K562 (cell line): ENCODE data around the gene ATG7. TPM values are rescaled to one million over a fixed set of nuclear protein-coding genes. Genes with fewer than 3 reads are reported as not detected.

ENCODE experiments used
- ATAC-seq: fragments of 200-7000 bp; cut with Tn5 transposase; 3 replicates; pipeline ENCODE4 v1.9.1; 2020; ENCODE audit warnings: moderate library complexity
- BruUV-seq: library from RNA; stranded (reverse); fragments of 400-500 nt; replicated peaks from 2 replicates; lab custom pipeline; 2021; lab: Mats Ljungman, UMichigan
- CTCF ChIA-PET: fragments of 300-600 bp; formaldehyde crosslinking; extraction: SDS; loops from one replicate; lab custom pipeline; 2021; ENCODE audit warnings: low intra/inter-chr PET ratio; lab: Yijun Ruan, JAX
- POLR2A ChIA-PET: fragments of 300-600, 350-650 bp; sonication (Branson Sonifier 250); formaldehyde crosslinking; extraction: SDS; loops from one replicate; lab custom pipeline; 2021; ENCODE audit warnings: antibody characterized with exemption, inconsistent platforms; lab: Yijun Ruan, JAX
- DNase-seq, 4 experiments: peaks; one replicate each; pipeline versions ENCODE4 v3.0.0 to v3.0.0-alpha.2; 2011 to 2018; ENCODE audit warnings: low spot score in 3 of 4, mixed read lengths in 3 of 4; ENCODE audit errors: extremely low read depth in 1 of 4
- FAIRE-seq: peaks from 2 replicates; lab custom pipeline; 2011; peaks lifted over from hg19 to GRCh38; lab: Jason Lieb, UNC
- H2AFZ ChIP-seq: 2 replicates; pipeline ENCODE4 v1.6.0; 2011; ENCODE audit warnings: low read depth, low read length, control low read depth, inconsistent platforms
- H3K27ac ChIP-seq: fragments of 200-600 bp; 3 replicates; pipeline ENCODE4 v1.8.0; 2011; ENCODE audit warnings: low read depth, mild to moderate bottlenecking, control low read depth, inconsistent platforms, low read length, moderate library complexity, mixed read lengths; ENCODE audit errors: extremely low read depth
- H3K27me3 ChIP-seq, 2 experiments: fragments of 300-600 bp in 1 of 2; 2 replicates in 1 of 2; 3 replicates in 1 of 2; pipeline versions ENCODE4 v1.6.0 to v1.8.0; 2011; ENCODE audit warnings: inconsistent platforms in 2 of 2, low read length in 2 of 2, mild to moderate bottlenecking in 1 of 2, mixed read lengths in 1 of 2, moderate library complexity in 1 of 2; ENCODE audit not compliant: control insufficient read depth in 2 of 2, insufficient read depth in 2 of 2
- H3K36me3 ChIP-seq: fragments of 300-600 bp; 3 replicates; pipeline ENCODE4 v1.8.0; 2011; ENCODE audit warnings: mild to moderate bottlenecking, low read length, inconsistent platforms; ENCODE audit not compliant: control insufficient read depth, insufficient read depth
- H3K4me1 ChIP-seq, 2 experiments: fragments of 200-600 bp in 1 of 2; replicated peaks in 1 of 2; 2 replicates in 1 of 2; 3 replicates in 1 of 2; pipeline versions ENCODE4 v1.5.1 to v1.8.0; 2011; ENCODE audit warnings: inconsistent platforms in 2 of 2, low read length in 2 of 2, mild to moderate bottlenecking in 1 of 2, mixed read lengths in 1 of 2, moderate library complexity in 1 of 2; ENCODE audit not compliant: control insufficient read depth in 2 of 2, insufficient read depth in 2 of 2
- H3K4me2 ChIP-seq: 2 replicates; pipeline ENCODE4 v1.6.1; 2011; ENCODE audit warnings: low read length, control low read depth, inconsistent platforms, mixed read lengths; ENCODE audit not compliant: insufficient read depth
- H3K4me3 ChIP-seq: fragments of 200-600 bp; sonication (generic), shearing (Covaris generic); 2 replicates; pipeline ENCODE4 v1.5.1; 2016; ENCODE audit warnings: control low read depth, inconsistent platforms
- H3K79me2 ChIP-seq: fragments of 200-600 bp; 3 replicates; pipeline ENCODE4 v1.8.0; 2011; ENCODE audit warnings: low read length, inconsistent platforms; ENCODE audit not compliant: control insufficient read depth, insufficient read depth
- H3K9ac ChIP-seq, 2 experiments: 2 replicates each; pipeline versions ENCODE4 v1.6.0 to v1.6.1; 2011; ENCODE audit warnings: low read depth in 2 of 2, low read length in 2 of 2, control low read depth in 1 of 2, inconsistent platforms in 1 of 2, mild to moderate bottlenecking in 1 of 2, mixed read lengths in 1 of 2; ENCODE audit not compliant: insufficient read depth in 1 of 2
- H3K9me1 ChIP-seq: one replicate; pipeline ENCODE4 v1.6.0; 2011; ENCODE audit warnings: inconsistent platforms, mild to moderate bottlenecking, low read length, moderate library complexity; ENCODE audit not compliant: control insufficient read depth, insufficient read depth
- H3K9me3 ChIP-seq: replicated peaks from 2 replicates; pipeline ENCODE4 v1.5.1; 2011; ENCODE audit warnings: low read depth, low read length, inconsistent platforms; ENCODE audit not compliant: control insufficient read depth, insufficient read depth
- H4K20me1 ChIP-seq: replicated peaks from 2 replicates; pipeline ENCODE4 v1.6.1; 2011; ENCODE audit warnings: low read length, inconsistent platforms, mixed read lengths; ENCODE audit not compliant: control insufficient read depth, insufficient read depth
- BCOR ChIP-seq: fragments of 450-650 bp; IDR thresholded peaks from 2 replicates; pipeline ENCODE4 v1.6.1; 2016
- CHCHD3 ChIP-seq: fragments of 250-450 bp; sonication (Bioruptor Pico); IDR thresholded peaks from 2 replicates; pipeline ENCODE4 v2.1.2; 2022; ENCODE audit warnings: mild to moderate bottlenecking
- ESRRA ChIP-seq: fragments of 450-650 bp; IDR thresholded peaks from 2 replicates; pipeline ENCODE4 v1.6.1; 2014; ENCODE audit warnings: low read depth, mild to moderate bottlenecking, moderate library complexity, borderline replicate concordance
- HDAC6 ChIP-seq: IDR thresholded peaks from 2 replicates; pipeline ENCODE4 v1.6.1; 2012; ENCODE audit warnings: low read depth, mild to moderate bottlenecking, control low read depth, inconsistent platforms, low read length, moderate library complexity
- MTA3 ChIP-seq: fragments of 450-650 bp; formaldehyde crosslinking; IDR thresholded peaks from 2 replicates; pipeline ENCODE4 v1.6.1; 2017; ENCODE audit warnings: mild to moderate bottlenecking, borderline replicate concordance
- RAD51 ChIP-seq: fragments of 450-650 bp; IDR thresholded peaks from 2 replicates; pipeline ENCODE4 v1.7.1; 2016; ENCODE audit warnings: low read depth, mild to moderate bottlenecking, borderline replicate concordance
- RBM25 ChIP-seq: fragments of 200-400 bp; formaldehyde crosslinking; IDR thresholded peaks from 2 replicates; pipeline ENCODE4 v1.6.1; 2018; ENCODE audit warnings: low read length, low read depth, moderate library complexity; ENCODE audit not compliant: severe bottlenecking
- RCOR1 ChIP-seq, 2 experiments: IDR thresholded peaks; 2 replicates each; pipeline ENCODE4 v1.6.1; 2012; ENCODE audit warnings: low read depth in 2 of 2, low read length in 2 of 2, borderline replicate concordance in 1 of 2, improper control_type of control experiment in 1 of 2
- SLC30A9 ChIP-seq: fragments of 250-450 bp; sonication (Bioruptor Pico); IDR thresholded peaks from 2 replicates; pipeline ENCODE4 v1.8.0; 2022; ENCODE audit warnings: mild to moderate bottlenecking, moderate library complexity
- TCF3 ChIP-seq: sonication (generic); formaldehyde crosslinking; IDR thresholded peaks from 2 replicates; pipeline ENCODE4 v1.4.0; 2020; ENCODE audit warnings: mild to moderate bottlenecking, missing genetic modification reagents
- ZFP36 ChIP-seq: fragments of 150-350 bp; IDR thresholded peaks from 2 replicates; pipeline ENCODE4 v1.6.1; 2018; ENCODE audit warnings: low read length, low read depth; ENCODE audit not compliant: partially characterized antibody
- ZNF780A ChIP-seq: fragments of 250-450 bp; sonication (Bioruptor Pico); IDR thresholded peaks from 2 replicates; pipeline ENCODE4 v1.5.0; 2021; ENCODE audit warnings: mild to moderate bottlenecking
- WGBS: fragments of 100-300 bp; shearing (Covaris generic); methylation state at CpG from one replicate; pipeline ENCODE4 v1.1.6; 2016; ENCODE audit warnings: low coverage, mixed read lengths; ENCODE audit not compliant: insufficient coverage; ENCODE audit errors: missing lambda C conversion rate; 5-methylcytosine and 5-hydroxymethylcytosine counted together
- in situ Hi-C: fragments of 300-500 bp; cut with MboI; formaldehyde crosslinking; loops from 4 replicates; pipeline ENCODE4 v1.15.0; 2018; ENCODE audit warnings: inconsistent platforms, mixed read lengths
- intact Hi-C: fragments of 100-400 bp; cut with micrococcal nuclease; formaldehyde crosslinking; loops from 2 replicates; pipeline ENCODE4 v1.14.2; 2022
- polyA plus RNA-seq, 8 experiments: library from polyadenylated mRNA; depleted of rRNA in 4 of 8; stranded (reverse) in 5 of 8; unstranded in 3 of 8; fragments of >200 nt; fragmentation: Nextera tagmentation in 2 of 8; fragmentation: Illumina TruSeq in 1 of 8; extraction: Ambion mirVana in 2 of 8; extraction: Trizol in 1 of 8; gene quantifications; 2 replicates each; pipeline versions ENCODE4 v1.2.1 to v1.2.3, GENCODE V29; 2011 to 2014; ENCODE audit warnings: inconsistent platforms in 1 of 8, missing spikeins in 1 of 8
- total RNA-seq, 7 experiments: library from RNA; depleted of rRNA in 6 of 7; stranded (reverse); fragments of >200 nt in 6 of 7; fragmentation: Illumina TruSeq in 2 of 7; extraction: Trizol in 2 of 7; gene quantifications; 2 replicates each; pipeline versions ENCODE4 v1.2.1 to v1.2.3, GENCODE V29; 2011 to 2021; ENCODE audit warnings: low replicate concordance in 1 of 7
- TF ChIP-seq, protein P1 (sequence below), 2 experiments: fragments of 450-650 bp in 1 of 2; sonication (generic) in 1 of 2; formaldehyde crosslinking in 1 of 2; IDR thresholded peaks in 1 of 2; conservative IDR thresholded peaks in 1 of 2; 2 replicates each; pipeline versions ENCODE4 v1.6.1 to v1.8.1; 2016 to 2023; ENCODE audit warnings: mild to moderate bottlenecking in 2 of 2, moderate library complexity in 2 of 2, inconsistent platforms in 1 of 2, missing genetic modification reagents in 1 of 2
- TF ChIP-seq, protein P2 (sequence below): fragments of 200-800 bp; sonication (Bioruptor generic); IDR thresholded peaks from 2 replicates; pipeline ENCODE4 v1.6.1; 2016; ENCODE audit warnings: missing genetic modification characterization, missing compliant biosample characterization

Gene ATG7
- total and polyA plus RNA-seq, 9 of the 15 experiments (the other 6 are each of a cell fraction or from before 2014, with no cell fraction given), result 18.3 to 45.3 (median 33.6) TPM

DNA sequence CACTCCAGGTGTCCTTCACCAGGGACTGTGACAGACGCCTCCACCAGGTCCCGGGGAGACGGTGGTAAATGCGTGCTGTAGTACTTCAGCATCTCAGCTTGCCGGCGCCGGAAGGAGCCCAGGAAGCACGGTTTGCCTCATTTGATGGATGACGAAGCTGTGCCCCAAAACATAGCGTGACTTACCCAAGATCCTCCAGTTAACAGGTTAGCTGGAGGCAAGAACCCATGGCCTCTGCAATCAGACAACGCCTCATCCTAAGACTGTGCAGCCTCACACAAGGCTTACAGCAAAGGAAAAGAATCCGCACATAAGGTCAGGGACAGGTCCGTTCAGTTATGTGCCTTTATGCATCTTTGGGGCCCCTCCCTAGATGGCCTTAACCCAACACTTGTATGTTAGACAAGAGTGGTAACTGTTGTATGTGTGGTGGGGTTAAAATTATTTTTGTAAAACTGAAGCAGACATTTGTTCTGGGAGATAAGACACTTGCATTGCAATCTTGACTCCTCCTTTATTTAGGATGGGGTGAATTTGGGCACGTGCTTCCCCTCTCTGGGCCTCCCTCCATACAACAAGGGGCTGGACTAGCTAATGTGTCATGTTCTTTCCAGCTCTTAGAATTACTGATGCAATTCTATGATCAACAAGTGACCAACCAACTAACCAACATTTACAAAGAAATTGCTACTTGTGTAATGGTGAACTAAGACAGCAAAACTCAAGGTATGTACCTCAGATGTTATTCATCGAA is 332.1 kb downstream of the ATG7 start (continued):
- peak; percentile 40; the same call in 1 of the 2 replicates for TF ChIP-seq RAD51
- TF ChIP-seq, protein P1, sequence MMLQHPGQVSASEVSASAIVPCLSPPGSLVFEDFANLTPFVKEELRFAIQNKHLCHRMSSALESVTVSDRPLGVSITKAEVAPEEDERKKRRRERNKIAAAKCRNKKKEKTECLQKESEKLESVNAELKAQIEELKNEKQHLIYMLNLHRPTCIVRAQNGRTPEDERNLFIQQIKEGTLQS (IDR thresholded peaks at IDR 0.05), result peak; percentile 64
- TF ChIP-seq, protein P1 (CRISPR knock-in tag; conservative IDR thresholded peaks at IDR 0.05), result no peak

DNA sequence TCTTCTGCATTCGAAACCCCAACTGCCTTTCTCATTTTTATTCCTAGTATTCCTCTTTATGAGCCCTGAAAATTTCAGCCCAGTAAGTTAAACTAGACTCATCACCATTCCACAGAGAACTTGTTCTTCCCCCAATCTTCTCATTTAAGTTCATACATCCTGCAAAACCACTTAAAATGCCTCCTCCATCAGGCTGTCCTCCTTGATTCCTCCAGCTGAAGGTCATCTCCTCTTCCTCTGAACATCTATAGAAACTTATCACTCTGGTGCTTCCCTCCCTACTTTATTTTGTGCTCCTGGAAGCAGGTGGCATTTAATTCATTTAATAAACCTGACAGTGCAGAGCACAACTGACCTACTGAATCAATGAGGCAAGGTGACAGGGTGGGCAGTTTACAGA is 333.2 kb downstream of the ATG7 start:
- H3K9me3 ChIP-seq, result no peaks in the 10 kb centered on the region
- no peak overlapping the region for H3K4me3 ChIP-seq
- peak; percentile 46; the same call in 1 of the 2 replicates for TF ChIP-seq BCOR
- TF ChIP-seq CHCHD3 (CRISPR knock-in tag), result no peak
- no peak for TF ChIP-seq SLC30A9
- peak; percentile 53 for TF ChIP-seq RBM25
- TF ChIP-seq TCF3, result no peak
- TF ChIP-seq ESRRA, result no peak
- TF ChIP-seq HDAC6, result no peak
- peak; percentile 95 for TF ChIP-seq ZFP36
- no peak for TF ChIP-seq ZNF780A (CRISPR knock-in tag)
- TF ChIP-seq RCOR1 (IDR thresholded peaks at IDR 0.05; ENCODE audit: borderline replicate concordance in 1 of 2, low read depth in 2 of 2, low read length in 2 of 2), result 0 out of 4 replicates have a peak, but pooled peaks of 1 of the 2 experiments have one; percentile 10
- TF ChIP-seq, protein P2, sequence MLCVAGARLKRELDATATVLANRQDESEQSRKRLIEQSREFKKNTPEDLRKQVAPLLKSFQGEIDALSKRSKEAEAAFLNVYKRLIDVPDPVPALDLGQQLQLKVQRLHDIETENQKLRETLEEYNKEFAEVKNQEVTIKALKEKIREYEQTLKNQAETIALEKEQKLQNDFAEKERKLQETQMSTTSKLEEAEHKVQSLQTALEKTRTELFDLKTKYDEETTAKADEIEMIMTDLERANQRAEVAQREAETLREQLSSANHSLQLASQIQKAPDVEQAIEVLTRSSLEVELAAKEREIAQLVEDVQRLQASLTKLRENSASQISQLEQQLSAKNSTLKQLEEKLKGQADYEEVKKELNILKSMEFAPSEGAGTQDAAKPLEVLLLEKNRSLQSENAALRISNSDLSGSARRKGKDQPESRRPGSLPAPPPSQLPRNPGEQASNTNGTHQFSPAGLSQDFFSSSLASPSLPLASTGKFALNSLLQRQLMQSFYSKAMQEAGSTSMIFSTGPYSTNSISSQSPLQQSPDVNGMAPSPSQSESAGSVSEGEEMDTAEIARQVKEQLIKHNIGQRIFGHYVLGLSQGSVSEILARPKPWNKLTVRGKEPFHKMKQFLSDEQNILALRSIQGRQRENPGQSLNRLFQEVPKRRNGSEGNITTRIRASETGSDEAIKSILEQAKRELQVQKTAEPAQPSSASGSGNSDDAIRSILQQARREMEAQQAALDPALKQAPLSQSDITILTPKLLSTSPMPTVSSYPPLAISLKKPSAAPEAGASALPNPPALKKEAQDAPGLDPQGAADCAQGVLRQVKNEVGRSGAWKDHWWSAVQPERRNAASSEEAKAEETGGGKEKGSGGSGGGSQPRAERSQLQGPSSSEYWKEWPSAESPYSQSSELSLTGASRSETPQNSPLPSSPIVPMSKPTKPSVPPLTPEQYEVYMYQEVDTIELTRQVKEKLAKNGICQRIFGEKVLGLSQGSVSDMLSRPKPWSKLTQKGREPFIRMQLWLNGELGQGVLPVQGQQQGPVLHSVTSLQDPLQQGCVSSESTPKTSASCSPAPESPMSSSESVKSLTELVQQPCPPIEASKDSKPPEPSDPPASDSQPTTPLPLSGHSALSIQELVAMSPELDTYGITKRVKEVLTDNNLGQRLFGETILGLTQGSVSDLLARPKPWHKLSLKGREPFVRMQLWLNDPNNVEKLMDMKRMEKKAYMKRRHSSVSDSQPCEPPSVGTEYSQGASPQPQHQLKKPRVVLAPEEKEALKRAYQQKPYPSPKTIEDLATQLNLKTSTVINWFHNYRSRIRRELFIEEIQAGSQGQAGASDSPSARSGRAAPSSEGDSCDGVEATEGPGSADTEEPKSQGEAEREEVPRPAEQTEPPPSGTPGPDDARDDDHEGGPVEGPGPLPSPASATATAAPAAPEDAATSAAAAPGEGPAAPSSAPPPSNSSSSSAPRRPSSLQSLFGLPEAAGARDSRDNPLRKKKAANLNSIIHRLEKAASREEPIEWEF, result no peak
- no peak for TF ChIP-seq MTA3
- DNase-seq (no peak), ATAC-seq (no peak), FAIRE-seq (no peak)
- H3K27ac ChIP-seq, result no peak overlapping the region
- no peak overlapping the region for H2AFZ ChIP-seq
- no peak overlapping the region for H3K9ac ChIP-seq
- POLR2A ChIA-PET, result interaction anchor here (1.2 kb wide), 1 partner anchor 30 kb away, joined by 5 read pairs; no protein-coding TSS in a partner anchor
- intact Hi-C loops, result loop anchor here (5.0 kb wide), 1 partner anchor 37 kb away; the partner anchor contains the start of gene VGLL4
- peaks cover 0 to 11% of the 10 kb centered on the region in 2 experiments; a peak in 2 of 5 replicates for H3K27me3 ChIP-seq
- peaks cover 5% of the 10 kb centered on the region; the same call in 2 of the 3 replicates for H3K36me3 ChIP-seq
- BruUV-seq, result no TSS peak
- CTCF ChIA-PET, result no interaction called here
- H3K9me1 ChIP-seq, result no peaks in the 10 kb centered on the region
- H3K4me2 ChIP-seq, result no peak overlapping the region
- 76% methylated on average over 1 of the region's 1 CpG for WGBS
- H3K79me2 ChIP-seq, result peaks cover 13% of the 10 kb centered on the region
- H4K20me1 ChIP-seq, result no peaks in the 10 kb centered on the region
- peaks cover 8 to 13% of the 10 kb centered on the region in 2 experiments; a peak in 4 of 5 replicates for H3K4me1 ChIP-seq
- in situ Hi-C loops, result no loop called here
